Chondrocyte (in vitro differentiated cells): ENCODE data around the gene DAPK1. TPM values are rescaled to one million over a fixed set of nuclear protein-coding genes. Genes with fewer than 3 reads are reported as not detected.

ENCODE experiments used
- DNase-seq: peaks from one replicate; pipeline ENCODE4 v3.0.0; 2021; ENCODE audit warnings: mixed read lengths, low spot score
- H3K27ac Mint-ChIP-seq: one replicate; pipeline ENCODE4 v1.8.0; 2021; ENCODE audit warnings: mild to moderate bottlenecking, moderate library complexity, mixed read lengths; ENCODE audit not compliant: unreplicated experiment
- H3K27me3 Mint-ChIP-seq: 2 replicates; pipeline ENCODE4 v1.8.0; 2021; ENCODE audit warnings: low read depth, mixed read lengths
- H3K36me3 Mint-ChIP-seq: 2 replicates; pipeline ENCODE4 v1.8.0; 2021; ENCODE audit warnings: low read depth, mixed read lengths
- H3K4me1 Mint-ChIP-seq: 2 replicates; pipeline ENCODE4 v1.8.0; 2021; ENCODE audit warnings: low read depth, mild to moderate bottlenecking, mixed read lengths
- H3K4me3 Mint-ChIP-seq: one replicate; pipeline ENCODE4 v1.8.0; 2021; ENCODE audit warnings: mild to moderate bottlenecking, moderate library complexity, mixed read lengths; ENCODE audit not compliant: unreplicated experiment
- H3K9me3 Mint-ChIP-seq: 2 replicates; pipeline ENCODE4 v1.8.0; 2021; ENCODE audit warnings: low read depth, mixed read lengths
- CTCF ChIP-seq: fragments of 200-600 bp; sonication (generic); IDR thresholded peaks from 2 replicates; pipeline ENCODE4 v1.5.0; 2021; ENCODE audit warnings: antibody characterized with exemption, mild to moderate bottlenecking, moderate library complexity
- total RNA-seq: library from RNA; stranded (reverse); gene quantifications from 3 replicates; pipeline ENCODE4 v1.2.1, GENCODE V29; 2021

Gene DAPK1
- total RNA-seq, 1 donor from 2014 or later: 87.9 TPM

- DNase-seq: no peak
- H3K9me3 Mint-ChIP-seq: no peaks in the 10 kb centered on the region
- H3K27ac Mint-ChIP-seq: peak overlapping the region; percentile 90
- H3K4me3 Mint-ChIP-seq: peak overlapping the region; percentile 45
- peaks cover 52% of the 10 kb centered on the region for H3K4me1 Mint-ChIP-seq
- no peak for TF ChIP-seq CTCF
- H3K36me3 Mint-ChIP-seq: peaks cover 3% of the 10 kb centered on the region
- no peaks in the 10 kb centered on the region for H3K27me3 Mint-ChIP-seq
Observed at GRCh38 chr9:87592554-87593358, 95.1 kb downstream of the DAPK1 start.

- Mint-ChIP-seq H3K36me3 (peaks cover 3% of the 10 kb centered on the region), H3K4me3 (no peak overlapping the region), H3K27me3 (no peaks in the 10 kb centered on the region), H3K4me1 (peaks cover 49% of the 10 kb centered on the region), H3K27ac (peak overlapping the region; percentile 90), H3K9me3 (no peaks in the 10 kb centered on the region)
- TF ChIP-seq CTCF: no peak
- DNase-seq: no peak
Observed at GRCh38 chr9:87593359-87593980, 95.8 kb downstream of the DAPK1 start.

DNA sequence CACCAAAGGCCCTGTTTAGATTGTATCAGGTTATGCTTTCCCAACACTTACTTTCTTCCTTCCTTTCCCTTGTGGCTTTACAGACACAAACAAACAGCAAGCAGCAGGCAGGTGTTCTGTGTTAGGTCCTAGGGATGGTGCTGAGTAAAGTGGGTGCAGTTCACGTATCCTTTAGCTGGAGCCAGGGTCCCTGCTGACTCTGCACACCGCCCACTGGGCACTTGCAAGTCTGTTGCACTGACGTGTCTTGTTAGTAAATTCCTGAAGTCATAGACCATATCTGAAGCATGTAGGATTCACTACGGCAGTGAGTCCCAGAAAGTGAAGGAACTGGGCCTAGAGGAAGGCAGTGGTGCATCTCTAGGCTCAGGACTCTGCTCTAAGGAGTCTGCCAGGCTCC is 96.5 kb downstream of the DAPK1 start:
- H3K36me3 Mint-ChIP-seq: peaks cover 3% of the 10 kb centered on the region
- peaks cover 54% of the 10 kb centered on the region for H3K4me1 Mint-ChIP-seq
- H3K9me3 Mint-ChIP-seq: no peaks in the 10 kb centered on the region
- TF ChIP-seq CTCF: no peak
- no peak overlapping the region for H3K4me3 Mint-ChIP-seq
- H3K27ac Mint-ChIP-seq: no peak overlapping the region
- no peak for DNase-seq
- no peaks in the 10 kb centered on the region for H3K27me3 Mint-ChIP-seq

DNA sequence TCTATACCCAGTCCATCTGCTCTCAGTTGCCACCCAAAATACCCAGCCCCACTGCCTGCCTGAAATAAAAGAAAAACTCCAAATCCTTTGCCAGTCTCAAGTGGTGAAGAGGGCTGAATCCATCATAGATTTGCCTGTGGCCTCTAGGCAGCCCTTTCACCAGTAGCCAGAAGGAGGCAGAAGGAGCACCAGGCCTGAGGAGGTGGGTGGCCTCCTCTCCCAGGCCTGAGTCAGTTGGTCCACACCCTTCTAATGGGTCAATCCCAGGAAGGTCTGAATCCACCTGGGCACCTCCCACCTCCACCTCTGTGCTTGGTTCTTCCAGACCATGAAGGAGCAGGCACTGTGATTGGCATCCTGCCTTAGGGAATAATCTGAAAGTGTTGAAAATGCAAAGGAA is 97.0 kb downstream of the DAPK1 start:
- H3K36me3 Mint-ChIP-seq: peaks cover 3% of the 10 kb centered on the region
- no peak overlapping the region for H3K27ac Mint-ChIP-seq
- no peak overlapping the region for H3K4me3 Mint-ChIP-seq
- peaks cover 59% of the 10 kb centered on the region for H3K4me1 Mint-ChIP-seq
- peak; percentile 14 for TF ChIP-seq CTCF
- no peaks in the 10 kb centered on the region for H3K27me3 Mint-ChIP-seq
- no peaks in the 10 kb centered on the region for H3K9me3 Mint-ChIP-seq
- DNase-seq: no peak

GRCh38 chr9:87595610-87596009 is 97.9 kb downstream of the DAPK1 start:
- Mint-ChIP-seq H3K27me3 (no peaks in the 10 kb centered on the region), H3K27ac (no peak overlapping the region), H3K4me1 (peaks cover 69% of the 10 kb centered on the region), H3K4me3 (no peak overlapping the region), H3K9me3 (no peaks in the 10 kb centered on the region), H3K36me3 (peaks cover 3% of the 10 kb centered on the region)
- no peak for DNase-seq
- no peak for TF ChIP-seq CTCF
